HG02642 (cell line): ENCODE measurements around the gene HBG2.

ENCODE experiments used
- ATAC-seq: cut with Tn5 transposase; IDR thresholded peaks from one replicate; pipeline ENCODE4 v1.9.1; 2021; ENCODE audit warnings: mild to moderate bottlenecking; ENCODE audit not compliant: unreplicated experiment, poor library complexity

The HBG2 gene

GRCh38 chr11:5233307-5233706 is 21.3 kb downstream of the HBG2 start:
- ATAC-seq = no peak

- no peak for ATAC-seq
These were observed 21.8 kb downstream of the HBG2 start for GRCh38 chr11:5232821-5233220.

GRCh38 chr11:5232176-5232575 is 22.4 kb downstream of the HBG2 start:
- ATAC-seq = no peak

GRCh38 chr11:5231111-5231510 is 23.5 kb downstream of the HBG2 start:
- ATAC-seq = no peak

- no peak for ATAC-seq
These were observed 24.3 kb downstream of the HBG2 start for GRCh38 chr11:5230266-5230665.

- no peak for ATAC-seq
These were observed 24.8 kb downstream of the HBG2 start for GRCh38 chr11:5229796-5230195.

- no peak for ATAC-seq
These were observed 25.2 kb downstream of the HBG2 start for GRCh38 chr11:5229356-5229755.

GRCh38 chr11:5228124-5228523 is 26.5 kb downstream of the HBG2 start:
- ATAC-seq = no peak

GRCh38 chr11:5227681-5228080 is 26.9 kb downstream of the HBG2 start:
- ATAC-seq = no peak

GRCh38 chr11:5226732-5227310 is 27.8 kb downstream of the HBG2 start, which contains the start of gene HBB:
HBB (minus strand) TSS chr11:5227071; CDS start chr11:5227021, 50 bp downstream.
- ATAC-seq = no peak

GRCh38 chr11:5225480-5225871 is 29.1 kb downstream of the HBG2 start:
- no peak for ATAC-seq

- ATAC-seq = no peak
These were observed 29.8 kb downstream of the HBG2 start for GRCh38 chr11:5224538-5225479.

GRCh38 chr11:5223686-5224085 is 30.9 kb downstream of the HBG2 start:
- no peak for ATAC-seq

GRCh38 chr11:5223146-5223545 is 31.4 kb downstream of the HBG2 start:
- ATAC-seq = no peak

GRCh38 chr11:5210376-5210885 is 44.1 kb downstream of the HBG2 start:
- no peak for ATAC-seq

GRCh38 chr11:5204787-5205186 is 49.8 kb downstream of the HBG2 start:
- ATAC-seq = peak; percentile 65

- no peak for ATAC-seq
These were observed 51.2 kb downstream of the HBG2 start for GRCh38 chr11:5203366-5203765.
